Endothelial cell of umbilical vein (primary cell): ENCODE measurements around the gene PSAP. TPM values are rescaled to one million over a fixed set of nuclear protein-coding genes. Genes with fewer than 3 reads are reported as not detected.

Experiments used
- BruUV-seq: library from RNA; stranded (reverse); fragments of 400-500 nt; replicated peaks from 2 replicates; lab custom pipeline; 2021; lab: Mats Ljungman, UMichigan
- CTCF ChIA-PET: fragments of 300-600, 350-600 bp; sonication (Branson Sonifier 250); formaldehyde crosslinking; loops from one replicate; lab custom pipeline; 2021; ENCODE audit warnings: antibody characterized with exemption, inconsistent platforms; lab: Charles Lee
- POLR2A ChIA-PET: fragments of 300-600, 350-600 bp; sonication (Branson Sonifier 250); formaldehyde crosslinking; loops from one replicate; lab custom pipeline; 2021; ENCODE audit warnings: antibody characterized with exemption, inconsistent platforms; lab: Charles Lee
- DNase-seq: peaks from one replicate; pipeline ENCODE4 v3.0.0-alpha.2; 2011; ENCODE audit warnings: low read depth, low spot score
- FAIRE-seq: peaks from 2 replicates; lab custom pipeline; 2011; peaks lifted over from hg19 to GRCh38; lab: Jason Lieb, UNC
- H2AFZ ChIP-seq: 2 replicates; pipeline ENCODE4 v1.6.0; 2012; ENCODE audit warnings: low read depth, low read length, control low read depth, inconsistent platforms
- H3K27ac ChIP-seq: 2 replicates; pipeline ENCODE4 v1.5.1; 2011; ENCODE audit warnings: low read depth, mild to moderate bottlenecking, control low read depth, low read length, moderate library complexity; ENCODE audit not compliant: insufficient read depth
- H3K27me3 ChIP-seq, 2 experiments: 2 replicates each; pipeline versions ENCODE4 v1.6.0 to v1.6.1; 2011; ENCODE audit warnings: low read length in 2 of 2, mixed read lengths in 1 of 2; ENCODE audit not compliant: control insufficient read depth in 2 of 2, insufficient read depth in 2 of 2
- H3K36me3 ChIP-seq, 2 experiments: 2 replicates in 1 of 2; 3 replicates in 1 of 2; pipeline ENCODE4 v1.5.1; 2011; ENCODE audit warnings: low read length in 2 of 2, mild to moderate bottlenecking in 1 of 2, moderate library complexity in 1 of 2; ENCODE audit not compliant: control insufficient read depth in 2 of 2, insufficient read depth in 2 of 2; ENCODE audit errors: extremely low read depth in 1 of 2
- H3K4me1 ChIP-seq: 3 replicates; pipeline ENCODE4 v1.5.1; 2011; ENCODE audit warnings: mild to moderate bottlenecking, low read length; ENCODE audit not compliant: control insufficient read depth, insufficient read depth; ENCODE audit errors: extremely low read depth
- H3K4me2 ChIP-seq: 2 replicates; pipeline ENCODE4 v1.6.1; 2011; ENCODE audit warnings: low read length, control low read depth, mixed read lengths; ENCODE audit not compliant: insufficient read depth
- H3K4me3 ChIP-seq, 3 experiments: fragments of 200-600 bp in 1 of 3; sonication (generic), shearing (Covaris generic) in 1 of 3; replicated peaks in 1 of 3; 2 replicates each; pipeline ENCODE4 v1.5.1; 2011 to 2016; ENCODE audit warnings: control low read depth in 3 of 3, low read length in 3 of 3, mild to moderate bottlenecking in 2 of 3, inconsistent platforms in 1 of 3, low read depth in 1 of 3, moderate library complexity in 1 of 3; ENCODE audit not compliant: insufficient read depth in 1 of 3
- H3K79me2 ChIP-seq: 2 replicates; pipeline ENCODE4 v1.6.0; 2012; ENCODE audit warnings: low read length, inconsistent platforms; ENCODE audit not compliant: control insufficient read depth, insufficient read depth
- H3K9ac ChIP-seq: replicated peaks from 2 replicates; pipeline ENCODE3; 2011; ENCODE audit warnings: low read length, control low read depth; ENCODE audit not compliant: insufficient read depth; ENCODE audit errors: extremely low read depth
- H3K9me1 ChIP-seq: replicated peaks from 3 replicates; pipeline ENCODE4 v1.6.0; 2011; ENCODE audit warnings: mild to moderate bottlenecking, low read length; ENCODE audit not compliant: control insufficient read depth, insufficient read depth; ENCODE audit errors: extremely low read depth
- H3K9me3 ChIP-seq: replicated peaks from 2 replicates; pipeline ENCODE4 v1.5.1; 2012; ENCODE audit warnings: low read length, inconsistent platforms; ENCODE audit not compliant: control insufficient read depth, insufficient read depth
- H4K20me1 ChIP-seq: replicated peaks from 2 replicates; pipeline ENCODE3; 2011; ENCODE audit warnings: mild to moderate bottlenecking, low read length; ENCODE audit not compliant: control insufficient read depth, insufficient read depth; ENCODE audit errors: extremely low read depth
- EZH2 ChIP-seq: IDR thresholded peaks from 2 replicates; pipeline ENCODE4 v1.6.1; 2012; ENCODE audit warnings: borderline replicate concordance, low read depth, mild to moderate bottlenecking, moderate library complexity, low read length, inconsistent platforms; ENCODE audit not compliant: severe bottlenecking
- FOS ChIP-seq: IDR thresholded peaks from 2 replicates; pipeline ENCODE4 v1.6.1; 2011; ENCODE audit warnings: mild to moderate bottlenecking, low read length, moderate library complexity, borderline replicate concordance; ENCODE audit not compliant: insufficient read depth
- GATA2 ChIP-seq: IDR thresholded peaks from 2 replicates; pipeline ENCODE4 v1.7.0; 2011; ENCODE audit warnings: low read depth, mild to moderate bottlenecking, moderate library complexity, mixed read lengths, low read length; ENCODE audit not compliant: insufficient read length, insufficient read depth
- JUN ChIP-seq: IDR thresholded peaks from 2 replicates; pipeline ENCODE4 v1.6.1; 2011; ENCODE audit warnings: borderline replicate concordance, low read depth; ENCODE audit not compliant: insufficient read length, insufficient read depth
- MYC ChIP-seq: IDR thresholded peaks from one replicate; pipeline ENCODE4 v1.6.1; 2011; ENCODE audit warnings: mild to moderate bottlenecking, low read depth, low read length
- POLR2A ChIP-seq: IDR thresholded peaks from 2 replicates; pipeline ENCODE4 v1.6.1; 2012; ENCODE audit warnings: low read depth, mild to moderate bottlenecking, control low read depth, low read length
- POLR2AphosphoS5 ChIP-seq: IDR thresholded peaks from 2 replicates; pipeline ENCODE4 v1.6.1; 2012; ENCODE audit warnings: low read depth, mild to moderate bottlenecking, control low read depth, low read length, moderate library complexity; ENCODE audit not compliant: insufficient read depth
- dilution Hi-C: fragments of 300-500 bp; cut with MboI; formaldehyde crosslinking; loops from one replicate; pipeline ENCODE4 v1.15.0; 2019; ENCODE audit warnings: low sequenced_read_pairs; ENCODE audit not compliant: extremely low pct_ligation_motif_present
- intact Hi-C: fragments of 100-400 bp; cut with micrococcal nuclease; formaldehyde crosslinking; loops from one replicate; pipeline ENCODE4 v1.10.0; 2022
- polyA plus RNA-seq, 4 experiments: library from polyadenylated mRNA; depleted of rRNA in 3 of 4; stranded (reverse) in 3 of 4; unstranded in 1 of 4; fragments of >200 nt; gene quantifications; 2 replicates each; pipeline versions ENCODE4 v1.2.1 to v1.2.3, GENCODE V29; 2011 to 2012; ENCODE audit warnings: missing spikeins in 1 of 4
- total RNA-seq: library from RNA; stranded (reverse); gene quantifications from 2 replicates; pipeline ENCODE4 v1.2.3, GENCODE V29; 2021
- TF ChIP-seq, protein P1 (sequence below), 2 donors: IDR thresholded peaks; 1 replicate in 1 of 2; 2 replicates in 1 of 2; pipeline ENCODE4 v1.5.1; 2011; ENCODE audit warnings: low read length in 2 of 2, mild to moderate bottlenecking in 2 of 2, moderate library complexity in 2 of 2, control low read depth in 1 of 2, inconsistent platforms in 1 of 2, low read depth in 1 of 2; ENCODE audit not compliant: insufficient read depth in 1 of 2; ENCODE audit errors: extremely low read depth in 1 of 2
- TF ChIP-seq, protein P2 (sequence below): IDR thresholded peaks from 2 replicates; pipeline ENCODE4 v1.6.1; 2011; ENCODE audit not compliant: insufficient read depth, insufficient read length

The PSAP gene
- total and polyA plus RNA-seq, 2 donors (not counting 3 experiments of a cell fraction or from before 2014, with no cell fraction given): 644 to 1,476 TPM

DNA sequence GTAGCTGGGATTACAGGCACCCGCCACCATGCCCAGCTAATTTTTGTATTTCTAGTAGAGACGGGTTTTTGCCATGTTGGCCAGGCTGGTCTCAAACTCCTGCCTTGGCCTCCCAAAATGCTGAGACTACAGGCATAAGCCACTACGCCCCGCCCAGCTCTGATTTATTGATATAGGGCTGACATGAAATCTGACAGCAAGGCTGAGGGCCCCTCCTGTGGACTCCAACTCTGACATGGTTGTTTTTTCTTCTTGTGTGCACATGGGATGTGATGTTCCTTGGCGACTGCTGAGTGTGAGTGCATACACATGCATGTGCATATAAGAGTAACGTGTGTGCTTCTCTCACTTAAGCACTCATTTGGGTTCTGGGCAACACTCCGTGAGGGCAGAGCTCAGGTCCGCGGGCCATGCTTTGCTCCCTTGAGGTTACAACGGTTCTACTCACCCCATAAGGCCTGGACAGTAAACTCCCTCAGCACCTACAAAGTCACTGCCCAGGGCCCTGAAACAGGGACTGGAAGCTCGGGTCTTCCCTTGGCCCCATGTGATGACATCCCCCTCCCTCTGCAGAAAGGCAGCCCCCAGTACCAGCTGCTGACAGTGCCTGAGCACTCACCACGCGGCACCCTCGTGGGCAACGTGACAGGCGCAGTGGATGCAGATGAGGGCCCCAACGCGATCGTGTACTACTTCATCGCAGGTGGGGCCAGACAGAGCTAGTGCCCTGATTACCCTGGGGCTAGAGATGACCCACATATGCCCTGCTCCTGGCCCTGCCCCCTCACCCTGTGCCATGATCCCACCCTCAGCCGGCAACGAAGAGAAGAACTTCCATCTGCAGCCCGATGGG is 44.1 kb downstream of the PSAP start:
- Histone ChIP-seq H3K27ac (no peak overlapping the region), H3K4me3 (no peak overlapping the region), H3K9me1 (no peaks in the 10 kb centered on the region), H4K20me1 (no peaks in the 10 kb centered on the region), H3K4me2 (no peak overlapping the region), H3K9me3 (no peaks in the 10 kb centered on the region), H3K4me1 (no peaks in the 10 kb centered on the region), H3K36me3 (no peaks in the 10 kb centered on the region), H3K79me2 (no peaks in the 10 kb centered on the region), H3K9ac (no peak overlapping the region), H3K27me3 (peaks cover 0 to 2% of the 10 kb centered on the region in 2 experiments), H2AFZ (no peak overlapping the region)
- POLR2A ChIA-PET: no interaction called here
- dilution Hi-C loops: no loop called here
- FAIRE-seq: no peak
- CTCF ChIA-PET: interaction anchor here (0.7 to 1.5 kb wide), 4 partner anchors 33 to 111 kb away, joined by 3 to 6 read pairs (median 3); no protein-coding TSS in a partner anchor
- no peak for DNase-seq
- no peak for TF ChIP-seq GATA2
- TF ChIP-seq MYC: no peak
- no peak for TF ChIP-seq POLR2AphosphoS5
- TF ChIP-seq, protein P1, sequence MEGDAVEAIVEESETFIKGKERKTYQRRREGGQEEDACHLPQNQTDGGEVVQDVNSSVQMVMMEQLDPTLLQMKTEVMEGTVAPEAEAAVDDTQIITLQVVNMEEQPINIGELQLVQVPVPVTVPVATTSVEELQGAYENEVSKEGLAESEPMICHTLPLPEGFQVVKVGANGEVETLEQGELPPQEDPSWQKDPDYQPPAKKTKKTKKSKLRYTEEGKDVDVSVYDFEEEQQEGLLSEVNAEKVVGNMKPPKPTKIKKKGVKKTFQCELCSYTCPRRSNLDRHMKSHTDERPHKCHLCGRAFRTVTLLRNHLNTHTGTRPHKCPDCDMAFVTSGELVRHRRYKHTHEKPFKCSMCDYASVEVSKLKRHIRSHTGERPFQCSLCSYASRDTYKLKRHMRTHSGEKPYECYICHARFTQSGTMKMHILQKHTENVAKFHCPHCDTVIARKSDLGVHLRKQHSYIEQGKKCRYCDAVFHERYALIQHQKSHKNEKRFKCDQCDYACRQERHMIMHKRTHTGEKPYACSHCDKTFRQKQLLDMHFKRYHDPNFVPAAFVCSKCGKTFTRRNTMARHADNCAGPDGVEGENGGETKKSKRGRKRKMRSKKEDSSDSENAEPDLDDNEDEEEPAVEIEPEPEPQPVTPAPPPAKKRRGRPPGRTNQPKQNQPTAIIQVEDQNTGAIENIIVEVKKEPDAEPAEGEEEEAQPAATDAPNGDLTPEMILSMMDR (IDR thresholded peaks at IDR 0.05; ENCODE audit: extremely low read depth in 1 of 2, insufficient read depth in 1 of 2, low read depth in 1 of 2, low read length in 2 of 2): no peak
- TF ChIP-seq, protein P2, sequence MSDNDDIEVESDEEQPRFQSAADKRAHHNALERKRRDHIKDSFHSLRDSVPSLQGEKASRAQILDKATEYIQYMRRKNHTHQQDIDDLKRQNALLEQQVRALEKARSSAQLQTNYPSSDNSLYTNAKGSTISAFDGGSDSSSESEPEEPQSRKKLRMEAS: no peak
- no peak for TF ChIP-seq EZH2
- TF ChIP-seq JUN: no peak
- TF ChIP-seq POLR2A: no peak
- no peak for TF ChIP-seq FOS
- no TSS peak for BruUV-seq
- intact Hi-C loops: loop anchor here (5.0 kb wide), 1 partner anchor 80 kb away; no protein-coding TSS in a partner anchor
